ENCODE results near the gene RASA3. TPM values are rescaled to one million over a fixed set of nuclear protein-coding genes. Genes with fewer than 3 reads are reported as not detected.

RASA3 gene
- total and polyA plus RNA-seq, 10 of the 15 experiments (the other 5 are each of a cell fraction or from before 2014, with no cell fraction given), result 0.79 to 33.9 (median 17.6) TPM

- no peak for TF ChIP-seq PKNOX1 (IDR thresholded peaks at IDR 0.05)
- TF ChIP-seq CREM (IDR thresholded peaks at IDR 0.05; ENCODE audit: low read depth), result no peak
- no peak for TF ChIP-seq ZBED1 (IDR thresholded peaks at IDR 0.05; ENCODE audit: borderline replicate concordance)
- TF ChIP-seq RCOR1 (conservative IDR thresholded peaks at IDR 0.05; ENCODE audit: low read depth, low read length), result no peak
- no peak for TF ChIP-seq CEBPZ (IDR thresholded peaks at IDR 0.05; ENCODE audit: low read depth, low read length)
- no peak for TF ChIP-seq GABPA (IDR thresholded peaks at IDR 0.05; ENCODE audit: low read depth)
- TF ChIP-seq TBL1XR1 (IDR thresholded peaks at IDR 0.05; ENCODE audit: low read depth, low read length), result no peak
- no peak for TF ChIP-seq ESRRA (IDR thresholded peaks at IDR 0.05; ENCODE audit: low read length)
- TF ChIP-seq POU2F2 (IDR thresholded peaks at IDR 0.05; ENCODE audit: borderline replicate concordance, low read depth, low read length), result no peak
- TF ChIP-seq SREBF2 (IDR thresholded peaks at IDR 0.05; ENCODE audit: low read length), result no peak
- TF ChIP-seq, protein P1, sequence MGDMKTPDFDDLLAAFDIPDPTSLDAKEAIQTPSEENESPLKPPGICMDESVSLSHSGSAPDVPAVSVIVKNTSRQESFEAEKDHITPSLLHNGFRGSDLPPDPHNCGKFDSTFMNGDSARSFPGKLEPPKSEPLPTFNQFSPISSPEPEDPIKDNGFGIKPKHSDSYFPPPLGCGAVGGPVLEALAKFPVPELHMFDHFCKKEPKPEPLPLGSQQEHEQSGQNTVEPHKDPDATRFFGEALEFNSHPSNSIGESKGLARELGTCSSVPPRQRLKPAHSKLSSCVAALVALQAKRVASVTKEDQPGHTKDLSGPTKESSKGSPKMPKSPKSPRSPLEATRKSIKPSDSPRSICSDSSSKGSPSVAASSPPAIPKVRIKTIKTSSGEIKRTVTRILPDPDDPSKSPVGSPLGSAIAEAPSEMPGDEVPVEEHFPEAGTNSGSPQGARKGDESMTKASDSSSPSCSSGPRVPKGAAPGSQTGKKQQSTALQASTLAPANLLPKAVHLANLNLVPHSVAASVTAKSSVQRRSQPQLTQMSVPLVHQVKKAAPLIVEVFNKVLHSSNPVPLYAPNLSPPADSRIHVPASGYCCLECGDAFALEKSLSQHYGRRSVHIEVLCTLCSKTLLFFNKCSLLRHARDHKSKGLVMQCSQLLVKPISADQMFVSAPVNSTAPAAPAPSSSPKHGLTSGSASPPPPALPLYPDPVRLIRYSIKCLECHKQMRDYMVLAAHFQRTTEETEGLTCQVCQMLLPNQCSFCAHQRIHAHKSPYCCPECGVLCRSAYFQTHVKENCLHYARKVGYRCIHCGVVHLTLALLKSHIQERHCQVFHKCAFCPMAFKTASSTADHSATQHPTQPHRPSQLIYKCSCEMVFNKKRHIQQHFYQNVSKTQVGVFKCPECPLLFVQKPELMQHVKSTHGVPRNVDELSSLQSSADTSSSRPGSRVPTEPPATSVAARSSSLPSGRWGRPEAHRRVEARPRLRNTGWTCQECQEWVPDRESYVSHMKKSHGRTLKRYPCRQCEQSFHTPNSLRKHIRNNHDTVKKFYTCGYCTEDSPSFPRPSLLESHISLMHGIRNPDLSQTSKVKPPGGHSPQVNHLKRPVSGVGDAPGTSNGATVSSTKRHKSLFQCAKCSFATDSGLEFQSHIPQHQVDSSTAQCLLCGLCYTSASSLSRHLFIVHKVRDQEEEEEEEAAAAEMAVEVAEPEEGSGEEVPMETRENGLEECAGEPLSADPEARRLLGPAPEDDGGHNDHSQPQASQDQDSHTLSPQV (IDR thresholded peaks at IDR 0.05), result no peak
- TF ChIP-seq RAD21 (IDR thresholded peaks at IDR 0.05; ENCODE audit: insufficient read depth, low read depth, low read length), result no peak
- TF ChIP-seq FOS (IDR thresholded peaks at IDR 0.05; ENCODE audit: borderline replicate concordance, extremely low read depth, insufficient read length), result no peak
- POLR2A ChIA-PET, result no interaction called here
- no peak for FAIRE-seq
- H2AFZ ChIP-seq (ENCODE audit: control insufficient read depth, low read depth, low read length), result no peak overlapping the region
- no TSS peak for BruUV-seq (replicated peaks)
- SMC1A ChIA-PET (ENCODE audit: uncharacterized antibody, unreplicated experiment), result no interaction called here
- no peak for DNase-seq (ENCODE audit: low read depth, low spot score)
- WGBS (ENCODE audit: insufficient coverage, insufficient replicate concordance, low lambda C conversion rate, missing lambda C conversion rate), result 41% methylated on average over 9 of the region's 11 CpGs
- RAD21 ChIA-PET (ENCODE audit: unreplicated experiment), result no interaction called here
- CTCF ChIA-PET, result no interaction called here
- H3K9ac ChIP-seq (ENCODE audit: control insufficient read depth, insufficient read depth, low read length), result no peak overlapping the region
- intact Hi-C loops (cut with micrococcal nuclease; ENCODE audit: unreplicated experiment), result no loop called here
- H3K79me2 ChIP-seq (ENCODE audit: control insufficient read depth, insufficient read depth, low read length), result no peaks in the 10 kb centered on the region
- H3K4me1 ChIP-seq (ENCODE audit: control insufficient read depth, insufficient read depth, low read length), result no peaks in the 10 kb centered on the region
- H3K27ac ChIP-seq (ENCODE audit: control insufficient read depth, insufficient read depth), result no peak overlapping the region
- H3K4me3 ChIP-seq, result no peak overlapping the region
- in situ Hi-C loops (cut with MboI), result no loop called here
- H3K9me3 ChIP-seq (replicated peaks; ENCODE audit: control insufficient read depth, insufficient read depth, low read length), result no peaks in the 10 kb centered on the region; the same call in 2 of the 3 replicates
- H4K20me1 ChIP-seq (ENCODE audit: control insufficient read depth, insufficient read depth), result no peaks in the 10 kb centered on the region
- no peak overlapping the region for H3K4me2 ChIP-seq (ENCODE audit: control insufficient read depth, insufficient read depth)
- H3K36me3 ChIP-seq (ENCODE audit: control insufficient read depth in 2 of 2, insufficient read depth in 2 of 2, low read length in 1 of 2), result no peaks in the 10 kb centered on the region
- no peak for ATAC-seq
- no peaks in the 10 kb centered on the region; a peak in 1 of 4 replicates for H3K27me3 ChIP-seq (replicated peaks in 1 of 2; ENCODE audit: control insufficient read depth in 2 of 2, insufficient read depth in 2 of 2, low read length in 1 of 2)
Observed at GRCh38 chr13:113938716-113939115, 193.7 kb downstream of the RASA3 start.

All from GM12878 (cell line).